ENCODE results near the gene SURF6.

Gene SURF6

DNA sequence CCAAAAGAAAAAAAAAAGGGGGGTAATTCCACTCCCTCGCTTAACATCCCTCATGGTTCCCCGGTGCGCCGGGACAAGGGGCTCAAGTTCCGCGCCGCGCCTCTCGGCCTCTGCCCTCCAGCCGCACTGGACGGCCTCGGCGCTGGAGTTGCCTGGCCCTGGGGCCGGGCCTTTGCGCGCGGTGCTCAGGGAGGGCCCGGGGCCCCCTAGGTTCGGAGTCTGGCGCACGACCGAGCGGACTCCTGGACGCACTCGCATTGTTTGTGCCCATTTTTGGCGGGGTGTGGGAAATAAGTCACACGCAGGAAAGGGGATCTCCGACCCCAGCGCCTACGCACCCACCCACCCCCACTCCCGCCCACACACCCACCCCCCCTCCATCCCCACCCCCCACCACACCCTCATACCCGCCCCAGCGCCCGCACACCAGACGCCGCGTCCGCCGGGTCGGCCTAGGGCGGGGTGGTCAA lies 11.6 kb upstream of the SURF6 start:
- Histone ChIP-seq H3K4me2 (ENCODE audit: insufficient read depth, low read length, poor library complexity, severe bottlenecking) (peak overlapping the region; percentile 86), H4K8ac (ENCODE audit: low read depth, low read length) (no peak overlapping the region), H3K9ac (ENCODE audit: low read depth, low read length, poor library complexity) (peak overlapping the region; percentile 91), H2AFZ (ENCODE audit: low read length) (peak overlapping the region; percentile 89), H4K91ac (ENCODE audit: low read depth, low read length, poor library complexity) (no peak overlapping the region), H3K79me1 (ENCODE audit: low read depth, low read length) (peaks cover 25% of the 10 kb centered on the region), H3K9me3 (replicated peaks in 1 of 2; ENCODE audit: control insufficient read depth in 2 of 2, insufficient read depth in 1 of 2, low read depth in 1 of 2, low read length in 2 of 2) (peaks cover 0 to 5% of the 10 kb centered on the region in 2 donors), H2BK5ac (ENCODE audit: low read length) (peak overlapping the region; percentile 80), H2BK120ac (ENCODE audit: low read depth, low read length) (no peak overlapping the region), H3K14ac (ENCODE audit: low read length) (peak overlapping the region; percentile 94), H3K23ac (ENCODE audit: low read depth, low read length, poor library complexity) (no peak overlapping the region), H2AK5ac (ENCODE audit: low read depth, low read length) (no peak overlapping the region), H3K4me3 (ENCODE audit: low read length in 2 of 2) (peak overlapping the region; percentile 89 to 100), H3K36me3 (replicated peaks in 1 of 2; ENCODE audit: control insufficient read depth in 2 of 2, insufficient read depth in 2 of 2, low read length in 2 of 2) (peaks cover 72 to 81% of the 10 kb centered on the region in 2 donors), H2BK12ac (ENCODE audit: low read length) (no peak overlapping the region), H3K4ac (ENCODE audit: low read length) (no peak overlapping the region), H3K27me3 (ENCODE audit: control insufficient read depth in 3 of 3, insufficient read depth in 3 of 3, low read depth in 1 of 3, low read length in 3 of 3) (no peaks in the 10 kb centered on the region), H3K4me1 (ENCODE audit: control insufficient read depth in 2 of 2, insufficient read depth in 1 of 2, low read depth in 1 of 2, low read length in 2 of 2) (peaks cover 7 to 15% of the 10 kb centered on the region in 2 donors), H3K27ac (replicated peaks; ENCODE audit: low read length) (peak overlapping the region; percentile 70), H2BK15ac (ENCODE audit: low read length) (no peak overlapping the region), H3K18ac (ENCODE audit: low read length) (peak overlapping the region; percentile 94)
- WGBS, 2 donors (ENCODE audit: extremely low coverage in 2 of 2, insufficient read length in 2 of 2, insufficient replicate concordance in 1 of 2), result no CpG with 5 or more reads among the region's 41 CpGs
- DNase-seq (ENCODE audit: low spot score), result peak; percentile 42

GRCh38 chr9:133346021-133346785 lies 10.2 kb upstream of the SURF6 start:
- H4K91ac ChIP-seq (ENCODE audit: low read depth, low read length, poor library complexity), result no peak overlapping the region
- peaks cover 7 to 15% of the 10 kb centered on the region in 2 donors for H3K4me1 ChIP-seq (ENCODE audit: control insufficient read depth in 2 of 2, insufficient read depth in 1 of 2, low read depth in 1 of 2, low read length in 2 of 2)
- H3K27ac ChIP-seq (replicated peaks; ENCODE audit: low read length), result no peak overlapping the region
- H3K4me2 ChIP-seq (ENCODE audit: insufficient read depth, low read length, poor library complexity, severe bottlenecking), result peak overlapping the region; percentile 86
- H2BK120ac ChIP-seq (ENCODE audit: low read depth, low read length), result no peak overlapping the region
- H3K4me3 ChIP-seq (ENCODE audit: low read length in 2 of 2), result peak overlapping the region; percentile 89 to 100
- H3K4ac ChIP-seq (ENCODE audit: low read length), result no peak overlapping the region
- H4K8ac ChIP-seq (ENCODE audit: low read depth, low read length), result no peak overlapping the region
- H3K9me3 ChIP-seq (replicated peaks in 1 of 2; ENCODE audit: control insufficient read depth in 2 of 2, insufficient read depth in 1 of 2, low read depth in 1 of 2, low read length in 2 of 2), result no peaks in the 10 kb centered on the region
- DNase-seq (ENCODE audit: low spot score), result no peak
- no CpG with 5 or more reads among the region's 15 CpGs for WGBS, 2 donors (ENCODE audit: extremely low coverage in 2 of 2, insufficient read length in 2 of 2, insufficient replicate concordance in 1 of 2)
- no peak overlapping the region for H3K14ac ChIP-seq (ENCODE audit: low read length)
- peaks cover 25% of the 10 kb centered on the region for H3K79me1 ChIP-seq (ENCODE audit: low read depth, low read length)
- H3K23ac ChIP-seq (ENCODE audit: low read depth, low read length, poor library complexity), result peak overlapping the region; percentile 8
- no peak overlapping the region for H2BK15ac ChIP-seq (ENCODE audit: low read length)
- H2BK5ac ChIP-seq (ENCODE audit: low read length), result peak overlapping the region; percentile 2
- H2AK5ac ChIP-seq (ENCODE audit: low read depth, low read length), result no peak overlapping the region
- no peaks in the 10 kb centered on the region for H3K27me3 ChIP-seq (ENCODE audit: control insufficient read depth in 3 of 3, insufficient read depth in 3 of 3, low read depth in 1 of 3, low read length in 3 of 3)
- no peak overlapping the region for H2AFZ ChIP-seq (ENCODE audit: low read length)
- peaks cover 71 to 81% of the 10 kb centered on the region in 2 donors for H3K36me3 ChIP-seq (replicated peaks in 1 of 2; ENCODE audit: control insufficient read depth in 2 of 2, insufficient read depth in 2 of 2, low read length in 2 of 2)
- peak overlapping the region; percentile 18 for H3K18ac ChIP-seq (ENCODE audit: low read length)
- no peak overlapping the region for H2BK12ac ChIP-seq (ENCODE audit: low read length)
- H3K9ac ChIP-seq (ENCODE audit: low read depth, low read length, poor library complexity), result peak overlapping the region; percentile 92

DNA sequence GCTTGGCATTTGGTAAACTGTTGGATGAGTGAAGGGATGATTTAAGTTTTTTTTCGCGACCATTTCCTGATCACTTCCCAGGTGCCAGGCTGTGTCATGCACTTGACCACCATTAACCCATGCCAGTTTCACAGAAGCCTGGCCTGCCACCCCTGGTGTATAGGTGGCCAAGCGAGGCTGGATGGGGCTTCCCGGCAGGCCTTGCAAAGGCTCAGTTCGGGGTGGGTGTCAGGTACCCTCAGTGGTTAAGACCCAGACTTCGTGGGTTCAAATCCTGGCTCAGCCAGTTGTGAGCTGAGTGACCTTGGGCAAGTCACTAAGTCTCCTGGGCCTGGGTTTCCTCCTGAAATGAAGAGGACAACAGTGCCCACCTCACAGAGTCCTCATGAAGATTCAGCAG lies 9.6 kb upstream of the SURF6 start:
- no peak overlapping the region for H2BK120ac ChIP-seq (ENCODE audit: low read depth, low read length)
- no peak overlapping the region for H3K23ac ChIP-seq (ENCODE audit: low read depth, low read length, poor library complexity)
- H4K91ac ChIP-seq (ENCODE audit: low read depth, low read length, poor library complexity), result no peak overlapping the region
- no peak overlapping the region for H3K9ac ChIP-seq (ENCODE audit: low read depth, low read length, poor library complexity)
- no CpG with 5 or more reads among the region's 6 CpGs for WGBS, 2 donors (ENCODE audit: extremely low coverage in 2 of 2, insufficient read length in 2 of 2, insufficient replicate concordance in 1 of 2)
- no peaks in the 10 kb centered on the region for H3K27me3 ChIP-seq (ENCODE audit: control insufficient read depth in 3 of 3, insufficient read depth in 3 of 3, low read depth in 1 of 3, low read length in 3 of 3)
- H2BK5ac ChIP-seq (ENCODE audit: low read length), result no peak overlapping the region
- no peaks in the 10 kb centered on the region for H3K9me3 ChIP-seq (replicated peaks in 1 of 2; ENCODE audit: control insufficient read depth in 2 of 2, insufficient read depth in 1 of 2, low read depth in 1 of 2, low read length in 2 of 2)
- H4K8ac ChIP-seq (ENCODE audit: low read depth, low read length), result no peak overlapping the region
- H2BK12ac ChIP-seq (ENCODE audit: low read length), result no peak overlapping the region
- no peak overlapping the region for H2AK5ac ChIP-seq (ENCODE audit: low read depth, low read length)
- H3K79me1 ChIP-seq (ENCODE audit: low read depth, low read length), result peaks cover 25% of the 10 kb centered on the region
- H3K4me1 ChIP-seq (ENCODE audit: control insufficient read depth in 2 of 2, insufficient read depth in 1 of 2, low read depth in 1 of 2, low read length in 2 of 2), result peaks cover 7 to 15% of the 10 kb centered on the region in 2 donors
- peak overlapping the region in 1 of 2 donors; percentile 59 for H3K4me3 ChIP-seq (ENCODE audit: low read length in 2 of 2)
- H3K14ac ChIP-seq (ENCODE audit: low read length), result no peak overlapping the region
- DNase-seq (ENCODE audit: low spot score), result no peak
- no peak overlapping the region for H3K4ac ChIP-seq (ENCODE audit: low read length)
- H2AFZ ChIP-seq (ENCODE audit: low read length), result no peak overlapping the region
- H3K27ac ChIP-seq (replicated peaks; ENCODE audit: low read length), result no peak overlapping the region
- peaks cover 70 to 81% of the 10 kb centered on the region in 2 donors for H3K36me3 ChIP-seq (replicated peaks in 1 of 2; ENCODE audit: control insufficient read depth in 2 of 2, insufficient read depth in 2 of 2, low read length in 2 of 2)
- no peak overlapping the region for H3K18ac ChIP-seq (ENCODE audit: low read length)
- H2BK15ac ChIP-seq (ENCODE audit: low read length), result no peak overlapping the region
- no peak overlapping the region for H3K4me2 ChIP-seq (ENCODE audit: insufficient read depth, low read length, poor library complexity, severe bottlenecking)

DNA sequence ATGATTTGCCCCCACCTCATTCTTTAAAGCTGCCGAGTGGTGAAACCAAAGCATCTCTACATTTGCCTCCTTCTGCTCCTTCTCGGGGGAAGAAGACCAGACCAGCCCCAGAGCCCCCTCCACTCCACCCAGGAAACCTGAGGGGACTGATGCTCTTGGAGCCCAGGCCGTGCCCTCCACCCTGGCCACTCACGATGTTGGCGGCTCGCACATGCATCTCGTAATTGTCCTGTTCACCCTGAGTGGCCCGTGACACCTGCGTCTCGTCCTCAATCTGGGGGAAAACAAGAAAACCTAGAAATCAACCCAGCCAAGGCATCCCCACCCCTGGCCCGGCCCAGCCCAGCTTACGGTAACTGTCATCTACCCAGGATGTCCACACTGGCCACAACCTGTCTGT lies 9.0 kb upstream of the SURF6 start:
- Histone ChIP-seq H3K4me3 (ENCODE audit: low read length in 2 of 2) (no peak overlapping the region), H2BK12ac (ENCODE audit: low read length) (no peak overlapping the region), H3K79me1 (ENCODE audit: low read depth, low read length) (peaks cover 25% of the 10 kb centered on the region), H2BK15ac (ENCODE audit: low read length) (no peak overlapping the region), H3K36me3 (replicated peaks in 1 of 2; ENCODE audit: control insufficient read depth in 2 of 2, insufficient read depth in 2 of 2, low read length in 2 of 2) (peaks cover 70 to 81% of the 10 kb centered on the region in 2 donors), H2AK5ac (ENCODE audit: low read depth, low read length) (no peak overlapping the region), H3K27me3 (ENCODE audit: control insufficient read depth in 3 of 3, insufficient read depth in 3 of 3, low read depth in 1 of 3, low read length in 3 of 3) (no peaks in the 10 kb centered on the region), H3K9ac (ENCODE audit: low read depth, low read length, poor library complexity) (no peak overlapping the region), H3K18ac (ENCODE audit: low read length) (no peak overlapping the region), H2AFZ (ENCODE audit: low read length) (no peak overlapping the region), H3K4me1 (ENCODE audit: control insufficient read depth in 2 of 2, insufficient read depth in 1 of 2, low read depth in 1 of 2, low read length in 2 of 2) (peaks cover 7 to 15% of the 10 kb centered on the region in 2 donors), H4K91ac (ENCODE audit: low read depth, low read length, poor library complexity) (no peak overlapping the region), H3K23ac (ENCODE audit: low read depth, low read length, poor library complexity) (no peak overlapping the region), H3K14ac (ENCODE audit: low read length) (no peak overlapping the region), H3K4ac (ENCODE audit: low read length) (no peak overlapping the region), H3K4me2 (ENCODE audit: insufficient read depth, low read length, poor library complexity, severe bottlenecking) (no peak overlapping the region), H3K27ac (replicated peaks; ENCODE audit: low read length) (no peak overlapping the region), H2BK5ac (ENCODE audit: low read length) (no peak overlapping the region), H3K9me3 (replicated peaks in 1 of 2; ENCODE audit: control insufficient read depth in 2 of 2, insufficient read depth in 1 of 2, low read depth in 1 of 2, low read length in 2 of 2) (no peaks in the 10 kb centered on the region), H2BK120ac (ENCODE audit: low read depth, low read length) (no peak overlapping the region), H4K8ac (ENCODE audit: low read depth, low read length) (no peak overlapping the region)
- DNase-seq (ENCODE audit: low spot score), result no peak
- WGBS, 2 donors (ENCODE audit: extremely low coverage in 2 of 2, insufficient read length in 2 of 2, insufficient replicate concordance in 1 of 2), result no CpG with 5 or more reads among the region's 12 CpGs

Measured in neuronal stem cell (in vitro differentiated cells).